IMR-90 (cell line): Measurements from ENCODE around the gene KCNH4.

Experiments used
- BHLHE40 ChIP-seq: fragments of 150-350 bp; IDR thresholded peaks from 2 replicates; pipeline ENCODE4 v1.6.1; 2016; ENCODE audit warnings: mild to moderate bottlenecking, low read depth, low read length
- CEBPB ChIP-seq: IDR thresholded peaks from 2 replicates; pipeline ENCODE4 v1.6.1; 2012; ENCODE audit warnings: low read depth, low read length, improper control_type of control experiment
- CTCF ChIP-seq: conservative IDR thresholded peaks from 2 replicates; pipeline ENCODE4 v1.5.1; 2012; ENCODE audit warnings: mild to moderate bottlenecking, low read depth, low read length, improper control_type of control experiment
- ELK1 ChIP-seq: fragments of 150-350 bp; IDR thresholded peaks from 2 replicates; pipeline ENCODE4 v1.6.1; 2016; ENCODE audit warnings: low read depth, mild to moderate bottlenecking, low read length, moderate library complexity, borderline replicate concordance
- MAFK ChIP-seq: IDR thresholded peaks from 2 replicates; pipeline ENCODE4 v1.6.1; 2012; ENCODE audit warnings: low read depth, low read length, improper control_type of control experiment
- MAZ ChIP-seq: IDR thresholded peaks from 2 replicates; pipeline ENCODE4 v1.6.1; 2012; ENCODE audit warnings: low read depth, mild to moderate bottlenecking, low read length, improper control_type of control experiment, moderate library complexity, borderline replicate concordance
- MXI1 ChIP-seq: IDR thresholded peaks from 2 replicates; pipeline ENCODE4 v1.6.1; 2012; ENCODE audit warnings: low read depth, mild to moderate bottlenecking, low read length, moderate library complexity, borderline replicate concordance
- NFE2L2 ChIP-seq: fragments of 150-350 bp; IDR thresholded peaks from 2 replicates; pipeline ENCODE4 v1.6.1; 2016; ENCODE audit warnings: low read depth, mild to moderate bottlenecking, low read length
- POLR2A ChIP-seq: IDR thresholded peaks from 2 replicates; pipeline ENCODE4 v1.6.1; 2012; ENCODE audit warnings: mild to moderate bottlenecking, low read depth, low read length
- RAD21 ChIP-seq: IDR thresholded peaks from 2 replicates; pipeline ENCODE4 v1.6.1; 2012; ENCODE audit warnings: low read length, improper control_type of control experiment
- RCOR1 ChIP-seq: IDR thresholded peaks from 2 replicates; pipeline ENCODE4 v1.6.1; 2012; ENCODE audit warnings: mild to moderate bottlenecking, low read length, improper control_type of control experiment; ENCODE audit not compliant: insufficient replicate concordance
- RFX5 ChIP-seq: IDR thresholded peaks from 2 replicates; pipeline ENCODE4 v1.8.0; 2012; ENCODE audit warnings: low read depth, mild to moderate bottlenecking, low read length, moderate library complexity
- SMC3 ChIP-seq: fragments of 150-350 bp; IDR thresholded peaks from 2 replicates; pipeline ENCODE4 v1.6.1; 2016; ENCODE audit warnings: low read depth, mild to moderate bottlenecking, antibody characterized with exemption, low read length, moderate library complexity
- USF2 ChIP-seq: fragments of 150-350 bp; IDR thresholded peaks from 2 replicates; pipeline ENCODE4 v1.6.1; 2017; ENCODE audit warnings: mild to moderate bottlenecking, antibody characterized with exemption, low read length, low read depth

GRCh38 chr17:42132941-42133340 lies 48.0 kb downstream of the KCNH4 start:
- TF ChIP-seq CTCF, result no peak
- TF ChIP-seq RAD21, result no peak
- peak; percentile 33; the same call in 1 of the 2 replicates for TF ChIP-seq MAZ
- TF ChIP-seq CEBPB, result 0 out of 2 replicates have a peak, but pooled peaks have one; percentile 1
- TF ChIP-seq POLR2A, result no peak
- no peak for TF ChIP-seq RFX5
- no peak for TF ChIP-seq MAFK
- TF ChIP-seq MXI1, result peak; percentile 74; the same call in 1 of the 2 replicates
- no peak for TF ChIP-seq NFE2L2
- TF ChIP-seq ELK1, result no peak
- no peak for TF ChIP-seq SMC3
- no peak for TF ChIP-seq RCOR1
- TF ChIP-seq BHLHE40, result peak; percentile 76
- peak; percentile 81 for TF ChIP-seq USF2
